Activated CD8-positive, alpha-beta memory T cell treated with anti-CD3 and anti-CD28 coated beads, Interleukin-2, amount 50 U/mL, for 4 hours (primary cell): Measurements from ENCODE around the gene SOX2.

Source experiments
- DNase-seq: peaks from one replicate; pipeline ENCODE4 v3.0.0-alpha.2; 2020

The SOX2 gene

GRCh38 chr3:181711325-181712135, at the start of gene SOX2:
Gene SOX2, plus strand, starts transcription at chr3:181711925. Its CDS starts 436 bp downstream, at chr3:181712361.
- no peak for DNase-seq

- DNase-seq, result no peak
Measured at GRCh38 chr3:181683563-181683962, 28.2 kb upstream of the SOX2 start.

- no peak for DNase-seq
Measured at GRCh38 chr3:181687190-181687589, 24.5 kb upstream of the SOX2 start.

- DNase-seq, result no peak
Measured at GRCh38 chr3:181687731-181688130, 24.0 kb upstream of the SOX2 start.

GRCh38 chr3:181689546-181689945, 22.2 kb upstream of the SOX2 start:
- DNase-seq, result no peak

GRCh38 chr3:181690769-181691168, 21.0 kb upstream of the SOX2 start:
- DNase-seq, result no peak

- DNase-seq, result no peak
Measured at GRCh38 chr3:181691901-181692300, 19.8 kb upstream of the SOX2 start.

GRCh38 chr3:181692311-181693145, 19.2 kb upstream of the SOX2 start:
- no peak for DNase-seq

- no peak for DNase-seq
Measured at GRCh38 chr3:181693280-181693679, 18.4 kb upstream of the SOX2 start.

GRCh38 chr3:181694805-181695660, 16.7 kb upstream of the SOX2 start:
- no peak for DNase-seq

- no peak for DNase-seq
Measured at GRCh38 chr3:181695661-181696491, 15.8 kb upstream of the SOX2 start.

- no peak for DNase-seq
Measured at GRCh38 chr3:181696626-181697230, 15.0 kb upstream of the SOX2 start.

- DNase-seq, result no peak
Measured at GRCh38 chr3:181698263-181698954, 13.3 kb upstream of the SOX2 start.

GRCh38 chr3:181699171-181699903, 12.4 kb upstream of the SOX2 start:
- DNase-seq, result no peak

GRCh38 chr3:181700168-181701087, 11.3 kb upstream of the SOX2 start:
- no peak for DNase-seq

- DNase-seq, result no peak
Measured at GRCh38 chr3:181701096-181701495, 10.6 kb upstream of the SOX2 start.

GRCh38 chr3:181703601-181704420, 7.9 kb upstream of the SOX2 start:
- no peak for DNase-seq

- DNase-seq, result no peak
Measured at GRCh38 chr3:181704421-181705085, 7.2 kb upstream of the SOX2 start.
